Measurements from ENCODE around the gene MAP1LC3B. TPM values are rescaled to one million over a fixed set of nuclear protein-coding genes. Genes with fewer than 3 reads are reported as not detected.

The MAP1LC3B gene
- total and polyA plus RNA-seq, 5 donors from 2014 or later: 83.2 to 158 (median 134) TPM

GRCh38 chr16:87445486-87445885 is 53.4 kb downstream of the MAP1LC3B start:
- Histone ChIP-seq H3K27ac (ENCODE audit: insufficient read depth, low read length, poor library complexity, severe bottlenecking) (no peak overlapping the region), H3K36me3 (ENCODE audit: control insufficient read depth, insufficient read depth, low read length) (peaks cover 52% of the 10 kb centered on the region), H3K4me1 (ENCODE audit: control insufficient read depth, insufficient read depth, low read length, poor library complexity, severe bottlenecking) (no peaks in the 10 kb centered on the region), H3K27me3 (ENCODE audit: control insufficient read depth, insufficient read depth, low read length) (no peaks in the 10 kb centered on the region), H3K9me3 (ENCODE audit: control insufficient read depth in 2 of 2, low read length in 2 of 2) (no peaks in the 10 kb centered on the region), H3K4me3 (ENCODE audit: low read depth, low read length) (no peak overlapping the region)
- Mint-ChIP-seq H3K9me3 (no peaks in the 10 kb centered on the region), H3K4me3 (no peak overlapping the region), H3K4me1 (peaks cover 5 to 30% (median 17%) of the 10 kb centered on the region in 4 donors), H3K27ac (no peak overlapping the region), H3K36me3 (peaks cover 52% of the 10 kb centered on the region), H3K27me3 (no peaks in the 10 kb centered on the region)
- ATAC-seq (ENCODE audit: low read depth in 2 of 2): no peak
- no peak for DNase-seq

- Mint-ChIP-seq H3K27me3 (no peaks in the 10 kb centered on the region), H3K4me1 (peaks cover 6 to 32% (median 18%) of the 10 kb centered on the region in 4 donors), H3K27ac (peak overlapping the region in 1 of 3 donors; percentile 34), H3K9me3 (no peaks in the 10 kb centered on the region), H3K36me3 (peaks cover 52% of the 10 kb centered on the region), H3K4me3 (peak overlapping the region in 1 of 4 donors; percentile 32)
- Histone ChIP-seq H3K4me1 (ENCODE audit: control insufficient read depth, insufficient read depth, low read length, poor library complexity, severe bottlenecking) (no peaks in the 10 kb centered on the region), H3K4me3 (ENCODE audit: low read depth, low read length) (no peak overlapping the region), H3K9me3 (ENCODE audit: control insufficient read depth in 2 of 2, low read length in 2 of 2) (no peaks in the 10 kb centered on the region), H3K36me3 (ENCODE audit: control insufficient read depth, insufficient read depth, low read length) (peaks cover 53% of the 10 kb centered on the region), H3K27me3 (ENCODE audit: control insufficient read depth, insufficient read depth, low read length) (no peaks in the 10 kb centered on the region), H3K27ac (ENCODE audit: insufficient read depth, low read length, poor library complexity, severe bottlenecking) (no peak overlapping the region)
- DNase-seq: no peak
- no peak for ATAC-seq (ENCODE audit: low read depth in 2 of 2)
Measured at GRCh38 chr16:87446479-87446878, 54.3 kb downstream of the MAP1LC3B start.

DNA sequence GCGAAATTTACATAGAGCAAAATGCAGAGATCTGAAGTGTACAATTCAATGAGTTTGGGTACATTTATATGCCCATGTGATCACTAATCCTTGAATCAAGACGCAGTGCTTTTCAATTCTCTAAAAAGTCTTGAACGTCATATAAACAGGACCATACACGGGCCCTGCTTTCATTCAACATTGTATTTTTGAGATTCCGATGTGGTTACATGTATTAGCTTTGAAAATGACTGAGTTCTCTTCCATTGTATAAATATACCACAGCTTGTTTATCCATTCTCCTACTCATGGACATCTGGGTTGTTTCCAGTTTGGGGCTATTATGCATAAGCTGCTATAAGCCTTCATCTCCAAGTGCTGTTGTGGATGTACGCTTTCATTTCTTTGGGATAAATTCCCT is 55.2 kb downstream of the MAP1LC3B start:
- no peak overlapping the region for H3K4me3 Mint-ChIP-seq
- no peaks in the 10 kb centered on the region for H3K27me3 Mint-ChIP-seq
- no peak overlapping the region for H3K4me3 ChIP-seq (ENCODE audit: low read depth, low read length)
- no peak overlapping the region for H3K27ac ChIP-seq (ENCODE audit: insufficient read depth, low read length, poor library complexity, severe bottlenecking)
- no peak for ATAC-seq (ENCODE audit: low read depth in 2 of 2)
- peak overlapping the region in 2 of 3 donors; percentile 34 to 62 for H3K27ac Mint-ChIP-seq
- no peaks in the 10 kb centered on the region for H3K9me3 ChIP-seq (ENCODE audit: control insufficient read depth in 2 of 2, low read length in 2 of 2)
- H3K36me3 Mint-ChIP-seq: peaks cover 53% of the 10 kb centered on the region
- H3K36me3 ChIP-seq (ENCODE audit: control insufficient read depth, insufficient read depth, low read length): peaks cover 53% of the 10 kb centered on the region
- H3K4me1 Mint-ChIP-seq: peaks cover 6 to 39% (median 18%) of the 10 kb centered on the region in 4 donors
- DNase-seq: no peak
- H3K4me1 ChIP-seq (ENCODE audit: control insufficient read depth, insufficient read depth, low read length, poor library complexity, severe bottlenecking): no peaks in the 10 kb centered on the region
- H3K9me3 Mint-ChIP-seq: no peaks in the 10 kb centered on the region
- H3K27me3 ChIP-seq (ENCODE audit: control insufficient read depth, insufficient read depth, low read length): no peaks in the 10 kb centered on the region

DNA sequence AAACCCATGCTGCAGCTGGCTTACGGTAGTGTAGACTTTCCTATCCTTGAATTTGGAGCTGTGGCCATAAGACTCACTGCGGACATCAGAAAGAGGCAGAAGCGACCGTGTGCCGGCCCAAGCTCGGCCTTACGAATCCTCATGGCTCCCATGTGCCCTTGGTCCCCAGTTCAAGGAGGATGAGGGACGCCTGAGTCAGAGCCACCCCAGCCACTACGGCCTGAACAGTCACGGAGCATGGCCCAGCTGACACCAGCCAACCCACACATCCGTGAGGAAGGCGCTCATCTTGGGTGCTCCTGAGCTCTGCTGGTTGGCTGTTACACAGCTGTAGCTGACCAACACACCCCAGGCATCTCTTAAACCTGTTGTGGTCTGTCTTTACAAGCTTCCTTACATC is 56.7 kb downstream of the MAP1LC3B start:
- peaks cover 59% of the 10 kb centered on the region for H3K36me3 ChIP-seq (ENCODE audit: control insufficient read depth, insufficient read depth, low read length)
- no peak for DNase-seq
- Mint-ChIP-seq H3K4me3 (no peak overlapping the region), H3K27ac (peak overlapping the region in 2 of 3 donors; percentile 9 to 82), H3K36me3 (peaks cover 48% of the 10 kb centered on the region), H3K27me3 (no peaks in the 10 kb centered on the region), H3K9me3 (no peaks in the 10 kb centered on the region), H3K4me1 (peaks cover 3 to 35% (median 20%) of the 10 kb centered on the region in 4 donors)
- ATAC-seq (ENCODE audit: low read depth in 2 of 2): no peak
- no peak overlapping the region for H3K4me3 ChIP-seq (ENCODE audit: low read depth, low read length)
- H3K4me1 ChIP-seq (ENCODE audit: control insufficient read depth, insufficient read depth, low read length, poor library complexity, severe bottlenecking): no peaks in the 10 kb centered on the region
- H3K27ac ChIP-seq (ENCODE audit: insufficient read depth, low read length, poor library complexity, severe bottlenecking): no peak overlapping the region
- no peaks in the 10 kb centered on the region for H3K27me3 ChIP-seq (ENCODE audit: control insufficient read depth, insufficient read depth, low read length)
- H3K9me3 ChIP-seq (ENCODE audit: control insufficient read depth in 2 of 2, low read length in 2 of 2): no peaks in the 10 kb centered on the region

- H3K4me3 Mint-ChIP-seq: no peak overlapping the region
- peak overlapping the region in 2 of 3 donors; percentile 48 to 88 for H3K27ac Mint-ChIP-seq
- DNase-seq: no peak
- H3K9me3 Mint-ChIP-seq: no peaks in the 10 kb centered on the region
- H3K36me3 Mint-ChIP-seq: peaks cover 39% of the 10 kb centered on the region
- peaks cover 9 to 34% (median 22%) of the 10 kb centered on the region in 4 donors for H3K4me1 Mint-ChIP-seq
- peaks cover 48% of the 10 kb centered on the region for H3K36me3 ChIP-seq (ENCODE audit: control insufficient read depth, insufficient read depth, low read length)
- H3K4me3 ChIP-seq (ENCODE audit: low read depth, low read length): no peak overlapping the region
- no peaks in the 10 kb centered on the region for H3K9me3 ChIP-seq (ENCODE audit: control insufficient read depth in 2 of 2, low read length in 2 of 2)
- no peak for ATAC-seq (ENCODE audit: low read depth in 2 of 2)
- H3K27me3 ChIP-seq (ENCODE audit: control insufficient read depth, insufficient read depth, low read length): no peaks in the 10 kb centered on the region
- no peaks in the 10 kb centered on the region for H3K27me3 Mint-ChIP-seq
- no peak overlapping the region for H3K27ac ChIP-seq (ENCODE audit: insufficient read depth, low read length, poor library complexity, severe bottlenecking)
- no peaks in the 10 kb centered on the region for H3K4me1 ChIP-seq (ENCODE audit: control insufficient read depth, insufficient read depth, low read length, poor library complexity, severe bottlenecking)
Measured at GRCh38 chr16:87451563-87452210, 59.6 kb downstream of the MAP1LC3B start.

GRCh38 chr16:87453326-87453725 is 61.2 kb downstream of the MAP1LC3B start:
- peaks cover 32% of the 10 kb centered on the region for H3K36me3 Mint-ChIP-seq
- H3K27me3 Mint-ChIP-seq: no peaks in the 10 kb centered on the region
- Histone ChIP-seq H3K4me3 (ENCODE audit: low read depth, low read length) (no peak overlapping the region), H3K27ac (ENCODE audit: insufficient read depth, low read length, poor library complexity, severe bottlenecking) (no peak overlapping the region), H3K27me3 (ENCODE audit: control insufficient read depth, insufficient read depth, low read length) (no peaks in the 10 kb centered on the region), H3K9me3 (ENCODE audit: control insufficient read depth in 2 of 2, low read length in 2 of 2) (no peaks in the 10 kb centered on the region), H3K36me3 (ENCODE audit: control insufficient read depth, insufficient read depth, low read length) (peaks cover 38% of the 10 kb centered on the region), H3K4me1 (ENCODE audit: control insufficient read depth, insufficient read depth, low read length, poor library complexity, severe bottlenecking) (no peaks in the 10 kb centered on the region)
- ATAC-seq (ENCODE audit: low read depth in 2 of 2): no peak
- H3K4me1 Mint-ChIP-seq: peaks cover 17 to 41% (median 32%) of the 10 kb centered on the region in 4 donors
- H3K27ac Mint-ChIP-seq: no peak overlapping the region
- no peak overlapping the region for H3K4me3 Mint-ChIP-seq
- no peaks in the 10 kb centered on the region for H3K9me3 Mint-ChIP-seq
- no peak for DNase-seq

Other genes with a start within 250 kb of the MAP1LC3B start
- gene C16orf95, start 74.9 kb upstream of the MAP1LC3B start, total RNA-seq: 2.1 TPM
- gene C16orf95, start 74.9 kb upstream of the MAP1LC3B start, polyA plus RNA-seq: 1 to 10 TPM; 2.7 to 8.8 (median 3.5) TPM
- gene FBXO31, start 8.6 kb upstream of the MAP1LC3B start, total RNA-seq: 35.5 TPM
- 10 to 100 TPM; 18.8 to 29.2 (median 26.4) TPM for gene FBXO31, start 8.6 kb upstream of the MAP1LC3B start, polyA plus RNA-seq
- 33.7 TPM for gene ZCCHC14, start 100.7 kb downstream of the MAP1LC3B start, total RNA-seq
- gene ZCCHC14, start 100.7 kb downstream of the MAP1LC3B start, polyA plus RNA-seq: 1 to 10 TPM; 1.6 to 2.2 (median 1.8) TPM
- not detected for gene JPH3, start 210.2 kb downstream of the MAP1LC3B start, total RNA-seq
- not detected for gene JPH3, start 210.2 kb downstream of the MAP1LC3B start, polyA plus RNA-seq